Keratinocyte (primary cell): ENCODE measurements around the gene CA5B. TPM values are rescaled to one million over a fixed set of nuclear protein-coding genes. Genes with fewer than 3 reads are reported as not detected.
"Not testable (repeated sequence)": the region's sequence is repeated elsewhere in the genome, so short reads cannot be mapped to it uniquely, and the experiment has no call there.

ENCODE experiments used
- DNase-seq: peaks from one replicate; pipeline ENCODE4 v3.0.0-alpha.2; 2011; ENCODE audit warnings: low read depth, missing footprints, low spot score
- FAIRE-seq: peaks from 2 replicates; lab custom pipeline; 2011; peaks lifted over from hg19 to GRCh38; lab: Jason Lieb, UNC
- H2AFZ ChIP-seq: 2 replicates; pipeline ENCODE4 v1.6.0; 2012; ENCODE audit warnings: low read length, control low read depth, inconsistent platforms; ENCODE audit not compliant: control insufficient read depth
- H3K27ac ChIP-seq: 2 replicates; pipeline ENCODE4 v1.5.1; 2011; ENCODE audit warnings: low read length; ENCODE audit not compliant: control insufficient read depth, insufficient read depth
- H3K27me3 ChIP-seq: 3 replicates; pipeline ENCODE4 v1.6.0; 2011; ENCODE audit warnings: low read length; ENCODE audit not compliant: control insufficient read depth, insufficient read depth; ENCODE audit errors: extremely low read depth
- H3K36me3 ChIP-seq, 2 experiments: 2 replicates in 1 of 2; 3 replicates in 1 of 2; pipeline ENCODE4 v1.5.1; 2011; ENCODE audit warnings: low read length in 2 of 2, mild to moderate bottlenecking in 1 of 2; ENCODE audit not compliant: control insufficient read depth in 2 of 2, insufficient read depth in 2 of 2; ENCODE audit errors: extremely low read depth in 1 of 2
- H3K4me1 ChIP-seq: 3 replicates; pipeline ENCODE4 v1.5.1; 2011; ENCODE audit warnings: low read length; ENCODE audit not compliant: control insufficient read depth, insufficient read depth; ENCODE audit errors: extremely low read depth
- H3K4me2 ChIP-seq: 3 replicates; pipeline ENCODE4 v1.6.0; 2011; ENCODE audit warnings: low read depth, low read length; ENCODE audit not compliant: control insufficient read depth, insufficient read depth; ENCODE audit errors: extremely low read depth
- H3K4me3 ChIP-seq, 3 experiments: fragments of 200-600 bp in 1 of 3; sonication (generic) in 1 of 3; 2 replicates in 2 of 3; 3 replicates in 1 of 3; pipeline ENCODE4 v1.5.1; 2011 to 2016; ENCODE audit warnings: low read length in 3 of 3, mild to moderate bottlenecking in 3 of 3, control low read depth in 2 of 3, inconsistent platforms in 1 of 3, low read depth in 1 of 3, mixed read lengths in 1 of 3, mixed run types in 1 of 3, moderate library complexity in 1 of 3; ENCODE audit not compliant: control insufficient read depth in 2 of 3, insufficient read depth in 2 of 3; ENCODE audit errors: extremely low read depth in 1 of 3
- H3K79me2 ChIP-seq: 2 replicates; pipeline ENCODE4 v1.6.0; 2012; ENCODE audit warnings: low read length; ENCODE audit not compliant: control insufficient read depth, insufficient read depth
- H3K9ac ChIP-seq: 3 replicates; pipeline ENCODE4 v1.6.0; 2011; ENCODE audit warnings: low read length; ENCODE audit not compliant: control insufficient read depth, insufficient read depth; ENCODE audit errors: extremely low read depth
- H3K9me1 ChIP-seq: 3 replicates; pipeline ENCODE4 v1.6.0; 2011; ENCODE audit warnings: low read length; ENCODE audit not compliant: control insufficient read depth, insufficient read depth; ENCODE audit errors: extremely low read depth
- H3K9me3 ChIP-seq: 2 replicates; pipeline ENCODE4 v1.5.1; 2012; ENCODE audit warnings: low read depth, low read length; ENCODE audit not compliant: control insufficient read depth
- H4K20me1 ChIP-seq: 3 replicates; pipeline ENCODE4 v1.6.0; 2011; ENCODE audit warnings: low read length; ENCODE audit not compliant: control insufficient read depth, insufficient read depth; ENCODE audit errors: extremely low read depth
- CTCF ChIP-seq, 3 experiments: IDR thresholded peaks in 1 of 3; conservative IDR thresholded peaks in 1 of 3; optimal IDR thresholded peaks in 1 of 3; 2 replicates in 2 of 3; 3 replicates in 1 of 3; pipeline versions ENCODE3 to v1.5.1; 2011; ENCODE audit warnings: low read length in 3 of 3, mild to moderate bottlenecking in 3 of 3, moderate library complexity in 2 of 3, control low read depth in 1 of 3, inconsistent platforms in 1 of 3; ENCODE audit not compliant: insufficient read depth in 2 of 3; ENCODE audit errors: extremely low read depth in 1 of 3
- EZH2 ChIP-seq: IDR thresholded peaks from one replicate; pipeline ENCODE4 v1.6.1; 2012; ENCODE audit warnings: inconsistent platforms, mild to moderate bottlenecking, low read length, moderate library complexity
- dilution Hi-C: fragments of 300-500 bp; cut with MboI; formaldehyde crosslinking; loops from one replicate; pipeline ENCODE4 v1.7.0; 2020; ENCODE audit warnings: low sequenced_read_pairs; ENCODE audit not compliant: extremely low pct_ligation_motif_present
- polyA plus RNA-seq, 5 experiments: library from polyadenylated mRNA; depleted of rRNA in 3 of 5; stranded (reverse) in 3 of 5; stranded (forward) in 1 of 5; unstranded in 1 of 5; fragments of >200 nt; gene quantifications; 1 replicate in 1 of 5; 2 replicates in 3 of 5; 3 replicates in 1 of 5; pipeline versions ENCODE4 v1.2.1 to v1.2.3, GENCODE V29; 2011 to 2012; ENCODE audit warnings: missing spikeins in 2 of 5, low read depth in 1 of 5, low replicate concordance in 1 of 5

Gene CA5B
- polyA plus RNA-seq, 1 donor (not counting 4 experiments of a cell fraction or from before 2014, with no cell fraction given): 5.2 TPM

- Histone ChIP-seq H4K20me1 (no peaks in the 10 kb centered on the region), H3K79me2 (no peaks in the 10 kb centered on the region), H3K4me1 (no peaks in the 10 kb centered on the region), H3K4me3 (no peak overlapping the region), H3K36me3 (peaks cover 2% of the 10 kb centered on the region in 2 experiments), H3K27ac (no peak overlapping the region), H3K27me3 (no peaks in the 10 kb centered on the region), H3K4me2 (no peak overlapping the region), H3K9me1 (no peaks in the 10 kb centered on the region), H2AFZ (no peak overlapping the region), H3K9me3 (no peaks in the 10 kb centered on the region), H3K9ac (no peak overlapping the region)
- FAIRE-seq (no peak), DNase-seq (no peak)
- TF ChIP-seq EZH2 (no peak), CTCF (optimal IDR thresholded peaks at IDR 0.05 in 1 of 3, IDR thresholded peaks at IDR 0.05 in 1 of 3, conservative IDR thresholded peaks at IDR 0.05 in 1 of 3; ENCODE audit: extremely low read depth in 1 of 3, insufficient read depth in 2 of 3, low read length in 3 of 3) (no peak)
- dilution Hi-C loops: no loop called here
These were observed 91.1 kb downstream of the CA5B start for GRCh38 chrX:15829217-15829616.

GRCh38 chrX:15831347-15831746, 93.3 kb downstream of the CA5B start:
- H3K27me3 ChIP-seq, H3K27ac ChIP-seq, H3K4me3 ChIP-seq, H3K36me3 ChIP-seq, H3K9me1 ChIP-seq, H3K79me2 ChIP-seq, DNase-seq, H2AFZ ChIP-seq, dilution Hi-C loops, H3K4me2 ChIP-seq, H3K9me3 ChIP-seq, H3K4me1 ChIP-seq, H4K20me1 ChIP-seq, H3K9ac ChIP-seq: not testable (repeated sequence)
- FAIRE-seq: peak; percentile 66

GRCh38 chrX:15834053-15834452, 96.0 kb downstream of the CA5B start:
- dilution Hi-C loops: no loop called here
- H3K4me2 ChIP-seq: no peak overlapping the region

More at GRCh38 chrX:15834053-15834452, 96.0 kb downstream of the CA5B start:
- Histone ChIP-seq H3K79me2 (no peaks in the 10 kb centered on the region), H3K9me3 (no peaks in the 10 kb centered on the region), H3K4me3 (no peak overlapping the region), H3K36me3 (no peaks in the 10 kb centered on the region), H3K9me1 (no peaks in the 10 kb centered on the region), H4K20me1 (no peaks in the 10 kb centered on the region), H3K4me1 (no peaks in the 10 kb centered on the region), H3K27me3 (no peaks in the 10 kb centered on the region), H2AFZ (no peak overlapping the region), H3K27ac (no peak overlapping the region), H3K9ac (no peak overlapping the region)
- DNase-seq (no peak), FAIRE-seq (no peak)
- TF ChIP-seq CTCF (optimal IDR thresholded peaks at IDR 0.05 in 1 of 3, IDR thresholded peaks at IDR 0.05 in 1 of 3, conservative IDR thresholded peaks at IDR 0.05 in 1 of 3; ENCODE audit: extremely low read depth in 1 of 3, insufficient read depth in 2 of 3, low read length in 3 of 3) (no peak), EZH2 (no peak)
